Activated CD4-positive, alpha-beta T cell treated with anti-CD3 and anti-CD28 coated beads, Interleukin-2, amount 10 ng/mL, durations not matched to agents 24 days and 14 days (primary cell): ENCODE measurements around the gene PLPPR3. TPM values are rescaled to one million over a fixed set of nuclear protein-coding genes. Genes with fewer than 3 reads are reported as not detected.
A peak's percentile ranks its signal among the peaks of the same experiment; 100 is the strongest.
"Not testable (repeated sequence)": the region's sequence is repeated elsewhere in the genome, so short reads cannot be mapped to it uniquely, and the experiment has no call there.

Experiments
- DNase-seq: peaks from one replicate; pipeline ENCODE4 v3.0.0; 2022
- H3K27ac Mint-ChIP-seq: one replicate; pipeline ENCODE4 v1.8.0; 2022; ENCODE audit warnings: mild to moderate bottlenecking, mixed read lengths
- H3K27me3 Mint-ChIP-seq: one replicate; pipeline ENCODE4 v1.8.0; 2022; ENCODE audit warnings: mixed read lengths
- H3K36me3 Mint-ChIP-seq: one replicate; pipeline ENCODE4 v1.8.0; 2022; ENCODE audit warnings: low read depth, mild to moderate bottlenecking, mixed read lengths
- H3K4me1 Mint-ChIP-seq: one replicate; pipeline ENCODE4 v1.8.0; 2021; ENCODE audit warnings: mixed read lengths
- H3K4me3 Mint-ChIP-seq: one replicate; pipeline ENCODE4 v1.8.0; 2022; ENCODE audit warnings: mild to moderate bottlenecking, moderate library complexity, mixed read lengths
- H3K9me3 Mint-ChIP-seq: one replicate; pipeline ENCODE4 v1.8.0; 2021; ENCODE audit warnings: mixed read lengths
- intact Hi-C: fragments of 100-400 bp; cut with micrococcal nuclease; formaldehyde crosslinking; loops from one replicate; pipeline ENCODE4 v1.15.1; 2023
- total RNA-seq: library from RNA; stranded (reverse); gene quantifications from 2 replicates; pipeline ENCODE4 v1.2.3, GENCODE V29; 2022

PLPPR3 gene
- total RNA-seq, 1 donor from 2014 or later = not detected

- no peaks in the 10 kb centered on the region for H3K36me3 Mint-ChIP-seq
- intact Hi-C loops = no loop called here
These were observed 26.7 kb upstream of the PLPPR3 start for GRCh38 chr19:848386-848921.

GRCh38 chr19:845707-846521, 24.2 kb upstream of the PLPPR3 start:
- peaks cover 3% of the 10 kb centered on the region for H3K4me1 Mint-ChIP-seq
- no peaks in the 10 kb centered on the region for H3K36me3 Mint-ChIP-seq
- no peak overlapping the region for H3K4me3 Mint-ChIP-seq
- no peaks in the 10 kb centered on the region for H3K9me3 Mint-ChIP-seq
- no peak for DNase-seq
- no peak overlapping the region for H3K27ac Mint-ChIP-seq
- intact Hi-C loops = no loop called here
- H3K27me3 Mint-ChIP-seq = peaks cover 23% of the 10 kb centered on the region

More at GRCh38 chr19:848386-848921, 26.7 kb upstream of the PLPPR3 start:
- Mint-ChIP-seq H3K4me3 (no peak overlapping the region), H3K27me3 (peaks cover 18% of the 10 kb centered on the region), H3K9me3 (no peaks in the 10 kb centered on the region), H3K27ac (no peak overlapping the region), H3K4me1 (peaks cover 3% of the 10 kb centered on the region)
- no peak for DNase-seq

- no peak for DNase-seq
- Mint-ChIP-seq H3K4me1 (peaks cover 3% of the 10 kb centered on the region), H3K36me3 (no peaks in the 10 kb centered on the region), H3K27me3 (peaks cover 20% of the 10 kb centered on the region), H3K9me3 (no peaks in the 10 kb centered on the region), H3K27ac (peak overlapping the region; percentile 58), H3K4me3 (no peak overlapping the region)
- intact Hi-C loops = no loop called here
These were observed 22.8 kb upstream of the PLPPR3 start for GRCh38 chr19:844546-844971.

- Mint-ChIP-seq H3K4me1 (peaks cover 3% of the 10 kb centered on the region), H3K9me3 (no peaks in the 10 kb centered on the region), H3K27ac (no peak overlapping the region), H3K27me3 (peaks cover 20% of the 10 kb centered on the region), H3K4me3 (no peak overlapping the region), H3K36me3 (no peaks in the 10 kb centered on the region)
- no peak for DNase-seq
- intact Hi-C loops = no loop called here
These were observed 22.2 kb upstream of the PLPPR3 start for GRCh38 chr19:843836-844545.

- no peak overlapping the region for H3K27ac Mint-ChIP-seq
- intact Hi-C loops = no loop called here
- no peak overlapping the region for H3K4me3 Mint-ChIP-seq
- H3K4me1 Mint-ChIP-seq = peaks cover 3% of the 10 kb centered on the region
- DNase-seq = no peak
- no peaks in the 10 kb centered on the region for H3K9me3 Mint-ChIP-seq
- H3K36me3 Mint-ChIP-seq = no peaks in the 10 kb centered on the region
- peaks cover 18% of the 10 kb centered on the region for H3K27me3 Mint-ChIP-seq
These were observed 21.6 kb upstream of the PLPPR3 start for GRCh38 chr19:843180-843835.

- H3K4me1 Mint-ChIP-seq, H3K27ac Mint-ChIP-seq, intact Hi-C loops, DNase-seq, H3K4me3 Mint-ChIP-seq, H3K36me3 Mint-ChIP-seq, H3K9me3 Mint-ChIP-seq: not testable (repeated sequence)
- peaks cover 18% of the 10 kb centered on the region for H3K27me3 Mint-ChIP-seq
These were observed 21.0 kb upstream of the PLPPR3 start for GRCh38 chr19:842802-843179.

- Mint-ChIP-seq H3K4me1 (peaks cover 3% of the 10 kb centered on the region), H3K27me3 (peaks cover 20% of the 10 kb centered on the region), H3K27ac (no peak within 1 kb of the TSS), H3K4me3 (no peak within 1 kb of the TSS), H3K9me3 (no peaks in the 10 kb centered on the region), H3K36me3 (no peaks in the 10 kb centered on the region)
- no peak for DNase-seq
- intact Hi-C loops = no loop called here
These were observed 18.9 kb upstream of the PLPPR3 start, which contains the start of gene PRTN3 for GRCh38 chr19:840519-841206. Gene PRTN3 (plus strand): TSS chr19:840999. CDS start chr19:841009, 10 bp downstream.

- intact Hi-C loops = no loop called here
- Mint-ChIP-seq H3K27ac (no peak overlapping the region), H3K9me3 (no peaks in the 10 kb centered on the region), H3K27me3 (peaks cover 7% of the 10 kb centered on the region), H3K36me3 (no peaks in the 10 kb centered on the region), H3K4me1 (peaks cover 3% of the 10 kb centered on the region), H3K4me3 (no peak overlapping the region)
- DNase-seq = no peak
These were observed 13.6 kb upstream of the PLPPR3 start for GRCh38 chr19:835210-835810.

- Mint-ChIP-seq H3K36me3 (no peaks in the 10 kb centered on the region), H3K27ac (no peak overlapping the region), H3K4me3 (no peak overlapping the region), H3K27me3 (peaks cover 7% of the 10 kb centered on the region), H3K9me3 (no peaks in the 10 kb centered on the region), H3K4me1 (peaks cover 3% of the 10 kb centered on the region)
- DNase-seq = no peak
- intact Hi-C loops = no loop called here
These were observed 12.5 kb upstream of the PLPPR3 start for GRCh38 chr19:834216-834615.

- no peak for DNase-seq
- intact Hi-C loops = no loop called here
- no peak overlapping the region for H3K4me3 Mint-ChIP-seq
- peaks cover 4% of the 10 kb centered on the region for H3K27me3 Mint-ChIP-seq
- no peak overlapping the region for H3K27ac Mint-ChIP-seq
- no peaks in the 10 kb centered on the region for H3K36me3 Mint-ChIP-seq
- peaks cover 3% of the 10 kb centered on the region for H3K4me1 Mint-ChIP-seq
- H3K9me3 Mint-ChIP-seq = no peaks in the 10 kb centered on the region
These were observed 9.9 kb upstream of the PLPPR3 start for GRCh38 chr19:831407-832369.

- Mint-ChIP-seq H3K9me3 (no peaks in the 10 kb centered on the region), H3K4me3 (no peak overlapping the region), H3K27me3 (peaks cover 2% of the 10 kb centered on the region), H3K4me1 (no peaks in the 10 kb centered on the region), H3K36me3 (no peaks in the 10 kb centered on the region), H3K27ac (no peak overlapping the region)
- intact Hi-C loops = loop anchor here (10.0 kb wide), 1 partner anchor 54 kb away; no protein-coding TSS in a partner anchor
- DNase-seq = no peak
These were observed 7.5 kb upstream of the PLPPR3 start for GRCh38 chr19:829129-829758.
